Liver (tissue), 9 donors: ENCODE results near the gene NFIX. TPM values are rescaled to one million over a fixed set of nuclear protein-coding genes. Genes with fewer than 3 reads are reported as not detected.

Source experiments
- DNase-seq: peaks from one replicate; pipeline ENCODE4 v3.0.0-alpha.2; 2017; ENCODE audit warnings: low spot score
- H3K27ac ChIP-seq, 2 donors: one replicate each; pipeline ENCODE4 v1.7.0; 2013; ENCODE audit warnings: inconsistent platforms in 2 of 2, low read length in 2 of 2, control low read depth in 1 of 2, low read depth in 1 of 2, mild to moderate bottlenecking in 1 of 2
- H3K27me3 ChIP-seq, 4 donors: one replicate each; pipeline versions ENCODE4 v1.6.1 to v1.7.0; 2013; ENCODE audit warnings: low read length in 3 of 4, inconsistent platforms in 1 of 4, mild to moderate bottlenecking in 1 of 4, moderate library complexity in 1 of 4; ENCODE audit not compliant: control insufficient read depth in 4 of 4, insufficient read depth in 4 of 4
- H3K36me3 ChIP-seq, 4 donors: one replicate each; pipeline versions ENCODE4 v1.6.1 to v1.7.0; 2013; ENCODE audit warnings: low read length in 3 of 4, mild to moderate bottlenecking in 3 of 4, low read depth in 1 of 4, moderate library complexity in 1 of 4; ENCODE audit not compliant: control insufficient read depth in 4 of 4, insufficient read depth in 3 of 4
- H3K4me1 ChIP-seq, 4 donors: one replicate each; pipeline versions ENCODE4 v1.6.1 to v1.7.0; 2013; ENCODE audit warnings: low read length in 3 of 4, mild to moderate bottlenecking in 3 of 4, moderate library complexity in 1 of 4; ENCODE audit not compliant: control insufficient read depth in 4 of 4, insufficient read depth in 4 of 4
- H3K4me3 ChIP-seq, 3 donors: one replicate each; pipeline versions ENCODE4 v1.6.1 to v1.7.0; 2013; ENCODE audit warnings: low read length in 3 of 3, control low read depth in 1 of 3, low read depth in 1 of 3, mild to moderate bottlenecking in 1 of 3
- H3K9ac ChIP-seq, 2 donors: one replicate each; pipeline ENCODE4 v1.7.0; 2013; ENCODE audit warnings: low read length in 2 of 2, mild to moderate bottlenecking in 2 of 2, moderate library complexity in 2 of 2, control low read depth in 1 of 2, low read depth in 1 of 2
- H3K9me3 ChIP-seq, 4 donors: one replicate each; pipeline versions ENCODE4 v1.6.1 to v1.7.0; 2013; ENCODE audit warnings: low read length in 3 of 4; ENCODE audit not compliant: control insufficient read depth in 4 of 4
- FOXA1 ChIP-seq: IDR thresholded peaks from 2 replicates; pipeline ENCODE4 v1.6.1; 2016; ENCODE audit warnings: antibody characterized with exemption
- FOXA2 ChIP-seq: IDR thresholded peaks from 2 replicates; pipeline ENCODE4 v1.6.1; 2016; ENCODE audit warnings: antibody characterized with exemption
- GABPA ChIP-seq, 2 donors: IDR thresholded peaks in 1 of 2; conservative IDR thresholded peaks in 1 of 2; 2 replicates each; pipeline ENCODE4 v1.6.1; 2016; ENCODE audit warnings: antibody characterized with exemption in 2 of 2, mild to moderate bottlenecking in 1 of 2, moderate library complexity in 1 of 2
- HNF4A ChIP-seq, 2 donors: conservative IDR thresholded peaks; 2 replicates each; pipeline ENCODE4 v1.6.1; 2016; ENCODE audit warnings: antibody characterized with exemption in 2 of 2, mild to moderate bottlenecking in 2 of 2
- HNF4G ChIP-seq: IDR thresholded peaks from 2 replicates; pipeline ENCODE4 v1.6.1; 2016; ENCODE audit warnings: antibody characterized with exemption
- JUND ChIP-seq, 2 donors: IDR thresholded peaks; 2 replicates each; pipeline ENCODE4 v1.6.1; 2016; ENCODE audit warnings: antibody characterized with exemption in 2 of 2
- NR2F2 ChIP-seq: IDR thresholded peaks from 2 replicates; pipeline ENCODE4 v1.6.1; 2016; ENCODE audit warnings: antibody characterized with exemption
- RAD21 ChIP-seq, 2 donors: IDR thresholded peaks; 2 replicates each; pipeline ENCODE4 v1.6.1; 2016; ENCODE audit warnings: antibody characterized with exemption in 2 of 2, mild to moderate bottlenecking in 2 of 2
- RXRA ChIP-seq, 2 donors: IDR thresholded peaks; 2 replicates each; pipeline ENCODE4 v1.6.1; 2017 to 2018; ENCODE audit warnings: antibody characterized with exemption in 2 of 2, mild to moderate bottlenecking in 1 of 2
- SP1 ChIP-seq: IDR thresholded peaks from 2 replicates; pipeline ENCODE4 v1.6.1; 2018; ENCODE audit warnings: antibody characterized with exemption, mild to moderate bottlenecking
- TAF1 ChIP-seq: conservative IDR thresholded peaks from 2 replicates; pipeline ENCODE4 v1.6.1; 2016; ENCODE audit warnings: antibody characterized with exemption, mild to moderate bottlenecking
- YY1 ChIP-seq: IDR thresholded peaks from 2 replicates; pipeline ENCODE4 v1.6.1; 2016; ENCODE audit warnings: antibody characterized with exemption, mild to moderate bottlenecking
- WGBS: extraction: QIAGEN DNeasy Blood & Tissue Kit; methylation state at CpG from one replicate; pipeline ENCODE4 v1.1.7; 2013; 5-methylcytosine and 5-hydroxymethylcytosine counted together
- polyA plus RNA-seq, 2 donors: library from polyadenylated mRNA; stranded (reverse) in 1 of 2; unstranded in 1 of 2; fragments of 200-250 nt in 1 of 2; fragments of >200 nt in 1 of 2; fragmentation: Nextera tagmentation in 1 of 2; extraction: Ambion mirVana in 1 of 2; gene quantifications; one replicate each; pipeline versions ENCODE4 v1.2.1 to v1.2.3, GENCODE V29; 2013 to 2015
- total RNA-seq, 2 donors: library from RNA; depleted of rRNA; stranded (reverse); fragments of >200 nt; gene quantifications; one replicate each; pipeline ENCODE4 v1.2.3, GENCODE V29; 2014
- TF ChIP-seq, protein P1 (sequence below): IDR thresholded peaks from 2 replicates; pipeline ENCODE4 v1.6.1; 2016; ENCODE audit warnings: antibody characterized with exemption
- TF ChIP-seq, protein P2 (sequence below): fragments of 150-350 bp; IDR thresholded peaks from 2 replicates; pipeline ENCODE4 v1.5.1; 2017; ENCODE audit warnings: improper control_type of control experiment, low read depth, low read length; ENCODE audit not compliant: missing input control
- TF ChIP-seq, protein P3 (sequence below): IDR thresholded peaks from 2 replicates; pipeline ENCODE4 v1.6.1; 2016; ENCODE audit warnings: antibody characterized with exemption, mild to moderate bottlenecking
- TF ChIP-seq, protein P4 (sequence below): IDR thresholded peaks from 2 replicates; pipeline ENCODE4 v1.6.1; 2016; ENCODE audit warnings: antibody characterized with exemption
- donor health status: healthy.
- donor health status: healthy.
- donor health status: healthy.
- donor health status: healthy.
- donor health status: healthy.

Gene NFIX
- total and polyA plus RNA-seq, 4 donors, result 3.3 to 18.4 (median 12.6) TPM

DNA sequence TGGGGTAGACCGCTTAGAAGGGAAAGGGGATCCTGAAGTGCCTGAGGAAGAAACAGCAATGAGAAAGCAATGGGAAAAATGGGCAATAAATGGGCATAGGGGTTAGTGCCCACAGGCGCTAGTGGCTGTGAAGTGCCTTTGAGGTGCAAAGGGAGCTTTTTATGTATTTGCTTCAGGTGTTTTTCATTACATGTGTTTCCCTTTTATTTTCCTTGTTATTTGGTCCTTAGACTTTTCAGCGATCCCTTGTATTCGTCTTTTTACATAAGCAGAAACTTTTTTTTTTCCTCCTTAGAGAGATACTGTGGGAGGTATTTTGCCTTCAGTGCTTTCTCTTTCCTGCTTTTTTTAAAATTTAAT lies 19.6 kb downstream of the NFIX start:
- 97% methylated on average over 4 of the region's 4 CpGs for WGBS
- Histone ChIP-seq H3K4me1 (peaks cover 10 to 45% (median 20%) of the 10 kb centered on the region in 4 donors), H3K27me3 (no peaks in the 10 kb centered on the region), H3K9me3 (no peaks in the 10 kb centered on the region), H3K36me3 (no peaks in the 10 kb centered on the region), H3K4me3 (no peak overlapping the region), H3K27ac (no peak overlapping the region), H3K9ac (no peak overlapping the region)
- DNase-seq, result no peak
- TF ChIP-seq HNF4G (no peak), FOXA2 (no peak), GABPA (IDR thresholded peaks at IDR 0.05 in 1 of 2, conservative IDR thresholded peaks at IDR 0.05 in 1 of 2) (no peak), HNF4A (conservative IDR thresholded peaks at IDR 0.05) (no peak), YY1 (no peak), TAF1 (no peak), NR2F2 (no peak), FOXA1 (no peak), RXRA (IDR thresholded peaks at IDR 0.05) (no peak), RAD21 (IDR thresholded peaks at IDR 0.05) (no peak), JUND (IDR thresholded peaks at IDR 0.05) (no peak), SP1 (no peak)
- TF ChIP-seq, protein P1, sequence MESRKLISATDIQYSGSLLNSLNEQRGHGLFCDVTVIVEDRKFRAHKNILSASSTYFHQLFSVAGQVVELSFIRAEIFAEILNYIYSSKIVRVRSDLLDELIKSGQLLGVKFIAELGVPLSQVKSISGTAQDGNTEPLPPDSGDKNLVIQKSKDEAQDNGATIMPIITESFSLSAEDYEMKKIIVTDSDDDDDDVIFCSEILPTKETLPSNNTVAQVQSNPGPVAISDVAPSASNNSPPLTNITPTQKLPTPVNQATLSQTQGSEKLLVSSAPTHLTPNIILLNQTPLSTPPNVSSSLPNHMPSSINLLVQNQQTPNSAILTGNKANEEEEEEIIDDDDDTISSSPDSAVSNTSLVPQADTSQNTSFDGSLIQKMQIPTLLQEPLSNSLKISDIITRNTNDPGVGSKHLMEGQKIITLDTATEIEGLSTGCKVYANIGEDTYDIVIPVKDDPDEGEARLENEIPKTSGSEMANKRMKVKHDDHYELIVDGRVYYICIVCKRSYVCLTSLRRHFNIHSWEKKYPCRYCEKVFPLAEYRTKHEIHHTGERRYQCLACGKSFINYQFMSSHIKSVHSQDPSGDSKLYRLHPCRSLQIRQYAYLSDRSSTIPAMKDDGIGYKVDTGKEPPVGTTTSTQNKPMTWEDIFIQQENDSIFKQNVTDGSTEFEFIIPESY, result no peak
- TF ChIP-seq, protein P2, sequence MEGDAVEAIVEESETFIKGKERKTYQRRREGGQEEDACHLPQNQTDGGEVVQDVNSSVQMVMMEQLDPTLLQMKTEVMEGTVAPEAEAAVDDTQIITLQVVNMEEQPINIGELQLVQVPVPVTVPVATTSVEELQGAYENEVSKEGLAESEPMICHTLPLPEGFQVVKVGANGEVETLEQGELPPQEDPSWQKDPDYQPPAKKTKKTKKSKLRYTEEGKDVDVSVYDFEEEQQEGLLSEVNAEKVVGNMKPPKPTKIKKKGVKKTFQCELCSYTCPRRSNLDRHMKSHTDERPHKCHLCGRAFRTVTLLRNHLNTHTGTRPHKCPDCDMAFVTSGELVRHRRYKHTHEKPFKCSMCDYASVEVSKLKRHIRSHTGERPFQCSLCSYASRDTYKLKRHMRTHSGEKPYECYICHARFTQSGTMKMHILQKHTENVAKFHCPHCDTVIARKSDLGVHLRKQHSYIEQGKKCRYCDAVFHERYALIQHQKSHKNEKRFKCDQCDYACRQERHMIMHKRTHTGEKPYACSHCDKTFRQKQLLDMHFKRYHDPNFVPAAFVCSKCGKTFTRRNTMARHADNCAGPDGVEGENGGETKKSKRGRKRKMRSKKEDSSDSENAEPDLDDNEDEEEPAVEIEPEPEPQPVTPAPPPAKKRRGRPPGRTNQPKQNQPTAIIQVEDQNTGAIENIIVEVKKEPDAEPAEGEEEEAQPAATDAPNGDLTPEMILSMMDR, result no peak
- TF ChIP-seq, protein P3, sequence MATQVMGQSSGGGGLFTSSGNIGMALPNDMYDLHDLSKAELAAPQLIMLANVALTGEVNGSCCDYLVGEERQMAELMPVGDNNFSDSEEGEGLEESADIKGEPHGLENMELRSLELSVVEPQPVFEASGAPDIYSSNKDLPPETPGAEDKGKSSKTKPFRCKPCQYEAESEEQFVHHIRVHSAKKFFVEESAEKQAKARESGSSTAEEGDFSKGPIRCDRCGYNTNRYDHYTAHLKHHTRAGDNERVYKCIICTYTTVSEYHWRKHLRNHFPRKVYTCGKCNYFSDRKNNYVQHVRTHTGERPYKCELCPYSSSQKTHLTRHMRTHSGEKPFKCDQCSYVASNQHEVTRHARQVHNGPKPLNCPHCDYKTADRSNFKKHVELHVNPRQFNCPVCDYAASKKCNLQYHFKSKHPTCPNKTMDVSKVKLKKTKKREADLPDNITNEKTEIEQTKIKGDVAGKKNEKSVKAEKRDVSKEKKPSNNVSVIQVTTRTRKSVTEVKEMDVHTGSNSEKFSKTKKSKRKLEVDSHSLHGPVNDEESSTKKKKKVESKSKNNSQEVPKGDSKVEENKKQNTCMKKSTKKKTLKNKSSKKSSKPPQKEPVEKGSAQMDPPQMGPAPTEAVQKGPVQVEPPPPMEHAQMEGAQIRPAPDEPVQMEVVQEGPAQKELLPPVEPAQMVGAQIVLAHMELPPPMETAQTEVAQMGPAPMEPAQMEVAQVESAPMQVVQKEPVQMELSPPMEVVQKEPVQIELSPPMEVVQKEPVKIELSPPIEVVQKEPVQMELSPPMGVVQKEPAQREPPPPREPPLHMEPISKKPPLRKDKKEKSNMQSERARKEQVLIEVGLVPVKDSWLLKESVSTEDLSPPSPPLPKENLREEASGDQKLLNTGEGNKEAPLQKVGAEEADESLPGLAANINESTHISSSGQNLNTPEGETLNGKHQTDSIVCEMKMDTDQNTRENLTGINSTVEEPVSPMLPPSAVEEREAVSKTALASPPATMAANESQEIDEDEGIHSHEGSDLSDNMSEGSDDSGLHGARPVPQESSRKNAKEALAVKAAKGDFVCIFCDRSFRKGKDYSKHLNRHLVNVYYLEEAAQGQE, result no peak
- TF ChIP-seq, protein P4, sequence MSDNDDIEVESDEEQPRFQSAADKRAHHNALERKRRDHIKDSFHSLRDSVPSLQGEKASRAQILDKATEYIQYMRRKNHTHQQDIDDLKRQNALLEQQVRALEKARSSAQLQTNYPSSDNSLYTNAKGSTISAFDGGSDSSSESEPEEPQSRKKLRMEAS, result no peak
